Esophagus muscularis mucosa (tissue), 4 donors: ENCODE results near the gene LRRC42. TPM values are rescaled to one million over a fixed set of nuclear protein-coding genes. Genes with fewer than 3 reads are reported as not detected.

Experiments used
- DNase-seq: peaks from one replicate; pipeline ENCODE4 v3.0.0-alpha.2; 2017; ENCODE audit errors: extremely low spot score
- H3K27ac ChIP-seq, 4 donors: fragments of 200-600 bp; sonication (generic); replicated peaks in 1 of 4; 1 replicate in 3 of 4; 2 replicates in 1 of 4; pipeline ENCODE4 v1.5.1; 2016 to 2019; ENCODE audit warnings: mild to moderate bottlenecking in 1 of 4
- H3K27me3 ChIP-seq, 4 donors: fragments of 200-600 bp; sonication (generic); one replicate each; pipeline versions ENCODE4 v1.5.1 to v1.6.0; 2016 to 2019
- H3K36me3 ChIP-seq, 4 donors: fragments of 200-600 bp; sonication (generic); one replicate each; pipeline ENCODE4 v1.5.1; 2016 to 2019
- H3K4me1 ChIP-seq, 4 donors: fragments of 200-600 bp; sonication (generic); one replicate each; pipeline ENCODE4 v1.5.1; 2016 to 2019
- H3K4me3 ChIP-seq, 4 donors: fragments of 200-600 bp; sonication (generic); 1 replicate in 2 of 4; 2 replicates in 2 of 4; pipeline ENCODE4 v1.5.1; 2016 to 2019; ENCODE audit warnings: mild to moderate bottlenecking in 4 of 4, moderate library complexity in 1 of 4
- H3K9me3 ChIP-seq, 4 donors: fragments of 200-600 bp; sonication (generic); 1 replicate in 3 of 4; 2 replicates in 1 of 4; pipeline ENCODE4 v1.5.1; 2016 to 2019
- CTCF ChIP-seq, 3 experiments: fragments of 200-600 bp in 2 of 3; fragments of 450-650 bp in 1 of 3; sonication (generic) in 2 of 3; IDR thresholded peaks; one replicate each; pipeline ENCODE4 v1.5.1; 2017 to 2019; ENCODE audit warnings: antibody characterized with exemption in 3 of 3, mild to moderate bottlenecking in 2 of 3, moderate library complexity in 1 of 3
- EP300 ChIP-seq: sonication (generic); formaldehyde crosslinking; IDR thresholded peaks from one replicate; pipeline ENCODE4 v1.6.1; 2017; ENCODE audit warnings: antibody characterized with exemption
- POLR2A ChIP-seq: fragments of 450-650 bp; IDR thresholded peaks from one replicate; pipeline ENCODE4 v1.6.1; 2017; ENCODE audit warnings: antibody characterized with exemption, moderate library complexity, mild to moderate bottlenecking, low read depth
- POLR2AphosphoS5 ChIP-seq, 2 donors: sonication (generic); formaldehyde crosslinking; IDR thresholded peaks; one replicate each; pipeline ENCODE4 v1.6.1; 2017; ENCODE audit warnings: antibody characterized with exemption in 2 of 2
- WGBS: methylation state at CpG from one replicate; pipeline ENCODE4 v1.1.5; 2018; 5-methylcytosine and 5-hydroxymethylcytosine counted together
- intact Hi-C: fragments of 100-400 bp; cut with DNase I; formaldehyde crosslinking; loops from one replicate; pipeline ENCODE4 v1.15.1; 2023
- total RNA-seq, 4 donors: library from RNA; depleted of rRNA; stranded (reverse); fragments of >200 nt; gene quantifications; one replicate each; pipeline versions ENCODE4 v1.1.0 to v1.2.1, GENCODE V29; 2016

LRRC42 gene
- total RNA-seq, 4 donors from 2014 or later = 22.8 to 35.6 (median 28.9) TPM

- no peak for DNase-seq
Observed at GRCh38 chr1:54004481-54005049, 58.4 kb downstream of the LRRC42 start.

DNA sequence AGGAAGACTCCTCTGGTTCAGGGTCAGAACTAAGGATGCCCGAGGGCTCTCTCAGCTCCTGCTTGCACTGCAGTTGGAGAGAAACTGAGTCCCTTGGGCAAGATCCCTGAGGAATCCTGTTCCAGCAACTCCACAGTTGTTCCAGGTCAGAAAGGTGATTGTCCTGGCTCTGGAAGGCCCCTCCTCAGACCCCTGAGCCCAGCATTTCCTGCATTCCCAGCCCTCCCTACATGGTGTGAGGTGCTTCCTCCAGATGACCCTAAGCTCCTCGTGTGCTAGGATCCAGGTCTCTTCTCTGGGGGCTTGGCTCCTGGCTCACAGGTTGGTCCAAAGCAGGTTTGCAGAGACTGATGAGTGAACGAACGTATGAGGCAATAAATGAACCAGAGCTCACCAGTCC is 60.4 kb downstream of the LRRC42 start:
- WGBS = 84% methylated on average over 4 of the region's 4 CpGs
- Histone ChIP-seq H3K27ac (no peak overlapping the region), H3K4me1 (no peaks in the 10 kb centered on the region), H3K4me3 (no peak overlapping the region), H3K36me3 (no peaks in the 10 kb centered on the region), H3K9me3 (no peaks in the 10 kb centered on the region), H3K27me3 (peaks cover 0 to 10% (median 0%) of the 10 kb centered on the region in 4 donors)
- TF ChIP-seq POLR2A (no peak), POLR2AphosphoS5 (IDR thresholded peaks at IDR 0.05) (no peak), EP300 (no peak), CTCF (IDR thresholded peaks at IDR 0.05) (no peak)
- no peak for DNase-seq
- intact Hi-C loops = no loop called here

More at GRCh38 chr1:54004481-54005049, 58.4 kb downstream of the LRRC42 start:
- intact Hi-C loops = no loop called here
- H3K27me3 ChIP-seq = peaks cover 0 to under 1% (median 0%) of the 10 kb centered on the region in 4 donors
- TF ChIP-seq POLR2AphosphoS5 (IDR thresholded peaks at IDR 0.05) (no peak), EP300 (no peak)
- 100% methylated on average over 5 of the region's 27 CpGs for WGBS
- no peaks in the 10 kb centered on the region for H3K9me3 ChIP-seq
- no peaks in the 10 kb centered on the region for H3K4me1 ChIP-seq
- no peak overlapping the region for H3K4me3 ChIP-seq
- H3K27ac ChIP-seq = no peak overlapping the region
- no peaks in the 10 kb centered on the region for H3K36me3 ChIP-seq

DNA sequence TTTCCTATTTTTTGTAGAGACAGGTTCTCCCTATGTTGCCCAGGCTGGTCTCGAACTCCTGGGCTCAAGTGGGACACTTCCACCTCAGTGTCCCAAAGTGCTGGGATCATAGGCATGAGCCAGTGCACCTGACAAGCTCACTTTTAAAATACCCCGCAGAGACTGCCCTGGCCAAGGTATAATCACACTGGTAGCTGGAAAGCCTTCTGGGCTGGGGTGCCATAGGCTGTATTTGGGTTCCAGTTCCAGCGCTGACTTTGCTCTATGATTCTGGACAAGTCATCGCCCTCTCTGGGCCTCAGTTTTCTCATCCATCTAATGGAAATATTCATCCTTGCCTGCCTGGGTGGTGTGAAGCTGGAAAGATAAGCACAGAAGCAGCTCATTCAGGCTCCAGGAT is 61.5 kb downstream of the LRRC42 start:
- Histone ChIP-seq H3K4me3 (no peak overlapping the region), H3K36me3 (no peaks in the 10 kb centered on the region), H3K4me1 (no peaks in the 10 kb centered on the region), H3K27ac (no peak overlapping the region), H3K27me3 (peaks cover 0 to 14% (median 0%) of the 10 kb centered on the region in 4 donors), H3K9me3 (no peaks in the 10 kb centered on the region)
- DNase-seq = peak; percentile 74
- intact Hi-C loops = no loop called here
- 90% methylated on average over 3 of the region's 4 CpGs for WGBS
- no peak for TF ChIP-seq POLR2AphosphoS5 (IDR thresholded peaks at IDR 0.05)
- TF ChIP-seq POLR2A = no peak
- TF ChIP-seq CTCF (IDR thresholded peaks at IDR 0.05) = no peak
- TF ChIP-seq EP300 = no peak

- no peak overlapping the region for H3K4me3 ChIP-seq
- WGBS = 84% methylated on average over 13 of the region's 13 CpGs
- TF ChIP-seq CTCF (IDR thresholded peaks at IDR 0.05) = no peak
- TF ChIP-seq EP300 = no peak
- no peak for TF ChIP-seq POLR2A
- TF ChIP-seq POLR2AphosphoS5 (IDR thresholded peaks at IDR 0.05) = no peak
- peaks cover 0 to 24% (median 0%) of the 10 kb centered on the region in 4 donors for H3K27me3 ChIP-seq
- no peaks in the 10 kb centered on the region for H3K9me3 ChIP-seq
- peak; percentile 86 for DNase-seq
- H3K36me3 ChIP-seq = no peaks in the 10 kb centered on the region
- H3K27ac ChIP-seq = no peak overlapping the region
- intact Hi-C loops = no loop called here
- H3K4me1 ChIP-seq = no peaks in the 10 kb centered on the region
Observed at GRCh38 chr1:54008876-54009275, 62.7 kb downstream of the LRRC42 start.

DNA sequence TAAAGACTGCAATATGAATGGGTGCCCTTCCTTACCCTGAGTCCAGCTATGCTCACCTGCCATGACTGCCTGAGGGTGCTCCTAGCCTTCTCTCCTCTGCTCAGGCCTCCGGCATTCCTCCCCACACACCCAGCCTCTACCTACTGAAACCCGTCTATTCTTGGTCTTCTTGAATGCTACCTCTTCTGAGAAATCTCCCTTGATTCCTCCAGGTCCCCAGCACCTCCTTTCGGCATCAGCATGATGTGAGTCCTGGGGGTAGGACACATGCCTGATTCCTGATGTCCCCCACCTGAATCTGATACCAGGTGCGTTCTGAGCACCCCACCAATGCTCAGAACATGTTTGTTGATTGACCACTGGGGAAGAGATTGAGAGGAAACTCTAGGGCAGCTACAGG is 63.3 kb downstream of the LRRC42 start:
- WGBS = 100% methylated on average over 4 of the region's 4 CpGs
- no peaks in the 10 kb centered on the region for H3K36me3 ChIP-seq
- intact Hi-C loops = no loop called here
- no peak overlapping the region for H3K27ac ChIP-seq
- DNase-seq = peak; percentile 57
- peaks cover 0 to 29% (median 0%) of the 10 kb centered on the region in 4 donors for H3K27me3 ChIP-seq
- TF ChIP-seq POLR2A (no peak), CTCF (IDR thresholded peaks at IDR 0.05) (no peak), POLR2AphosphoS5 (IDR thresholded peaks at IDR 0.05) (no peak), EP300 (no peak)
- no peaks in the 10 kb centered on the region for H3K4me1 ChIP-seq
- H3K4me3 ChIP-seq = no peak overlapping the region
- H3K9me3 ChIP-seq = no peaks in the 10 kb centered on the region
